A172 (cell line): ENCODE results near the gene MEAF6. TPM values are rescaled to one million over a fixed set of nuclear protein-coding genes. Genes with fewer than 3 reads are reported as not detected.
A peak's percentile ranks its signal among the peaks of the same experiment; 100 is the strongest.

ENCODE experiments used
- DNase-seq: peaks from one replicate; pipeline ENCODE4 v3.0.0-alpha.2; 2015; ENCODE audit warnings: low spot score
- total RNA-seq: library from RNA; depleted of rRNA; stranded (reverse); fragments of >200 nt; shearing (Covaris generic); gene quantifications from 2 replicates; pipeline ENCODE4 v1.2.3, GENCODE V29; 2014

Gene MEAF6
- total RNA-seq, 1 experiment from 2014 or later, result 68.5 TPM

GRCh38 chr1:37474697-37475379, 39.7 kb downstream of the MEAF6 start:
- DNase-seq, result peak; percentile 10

- peak; percentile 73 for DNase-seq
Observed at GRCh38 chr1:37474046-37474696, 40.4 kb downstream of the MEAF6 start, which contains the start of gene ZC3H12A. TSS of gene ZC3H12A (plus strand) at chr1:37474580. CDS start at chr1:37475497, 917 bp downstream.

GRCh38 chr1:37473431-37474045, 41.0 kb downstream of the MEAF6 start:
- peak; percentile 12 for DNase-seq

- no peak for DNase-seq
Observed at GRCh38 chr1:37472994-37473393, 41.6 kb downstream of the MEAF6 start.

GRCh38 chr1:37472281-37472680, 42.3 kb downstream of the MEAF6 start:
- peak; percentile 7 for DNase-seq

- DNase-seq, result peak; percentile 88
Observed at GRCh38 chr1:37471345-37472231, 43.0 kb downstream of the MEAF6 start.

- DNase-seq, result no peak
Observed at GRCh38 chr1:37469386-37469785, 45.2 kb downstream of the MEAF6 start.

- no peak for DNase-seq
Observed at GRCh38 chr1:37468037-37468436, 46.5 kb downstream of the MEAF6 start.

- no peak for DNase-seq
Observed at GRCh38 chr1:37465593-37466517, 48.7 kb downstream of the MEAF6 start.

- DNase-seq, result no peak
Observed at GRCh38 chr1:37464443-37464842, 50.1 kb downstream of the MEAF6 start.

- DNase-seq, result no peak
Observed at GRCh38 chr1:37461698-37462436, 52.7 kb downstream of the MEAF6 start.

GRCh38 chr1:37458551-37458950, 56.0 kb downstream of the MEAF6 start:
- no peak for DNase-seq

GRCh38 chr1:37456614-37457013, 58.0 kb downstream of the MEAF6 start:
- no peak for DNase-seq

GRCh38 chr1:37455516-37455915, 59.0 kb downstream of the MEAF6 start:
- no peak for DNase-seq

- DNase-seq, result no peak
Observed at GRCh38 chr1:37453647-37454046, 60.9 kb downstream of the MEAF6 start.

GRCh38 chr1:37452416-37452815, 62.1 kb downstream of the MEAF6 start:
- DNase-seq, result no peak

GRCh38 chr1:37449936-37450335, 64.6 kb downstream of the MEAF6 start:
- peak; percentile 6 for DNase-seq

- no peak for DNase-seq
Observed at GRCh38 chr1:37448691-37449417, 65.7 kb downstream of the MEAF6 start.

- no peak for DNase-seq
Observed at GRCh38 chr1:37448185-37448584, 66.4 kb downstream of the MEAF6 start.
